ENCODE results near the gene OSBPL8. TPM values are rescaled to one million over a fixed set of nuclear protein-coding genes. Genes with fewer than 3 reads are reported as not detected.

OSBPL8 gene
- total RNA-seq, 1 donor from 2014 or later: 43.2 TPM

DNA sequence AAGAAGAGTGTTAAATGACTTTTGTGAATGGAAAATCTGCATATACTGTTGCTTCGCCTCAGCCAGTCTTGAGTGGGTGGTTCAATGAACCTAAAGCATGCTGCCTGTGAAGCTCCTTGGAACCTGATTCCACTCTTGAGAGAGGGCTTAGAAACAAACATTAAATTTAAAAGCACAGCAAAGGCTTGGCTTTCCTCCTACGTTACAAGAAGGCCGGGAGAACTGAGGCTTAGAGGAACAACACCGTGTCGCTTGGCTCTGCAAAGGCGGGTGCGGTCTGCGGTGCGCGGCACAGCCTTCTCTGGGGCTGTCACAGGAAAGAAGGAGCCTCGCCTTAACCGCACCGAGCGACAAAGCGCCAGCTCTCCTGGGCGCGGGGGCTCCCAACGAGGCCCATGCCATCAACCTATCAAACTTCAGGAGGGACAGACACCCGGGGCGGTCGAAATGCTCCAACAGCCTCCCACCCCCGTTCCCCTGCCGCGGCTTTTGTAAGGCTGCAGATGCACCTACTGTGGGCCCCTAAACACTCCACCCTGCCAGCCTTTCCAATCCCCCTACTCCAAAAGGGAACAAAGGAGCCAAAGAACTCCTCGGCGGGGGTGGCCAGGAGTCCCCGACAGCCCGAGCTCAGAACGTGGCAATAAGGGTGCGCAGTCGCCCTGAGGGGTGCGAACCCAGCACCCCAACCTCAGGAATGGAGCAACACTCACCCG lies 729 bp downstream of the OSBPL8 start:
- intact Hi-C loops (cut with DNase I): loop anchor here (5.0 to 10.0 kb wide), 3 partner anchors 97 to 474 kb away; partner anchors contain the start of genes BBS10 and NAP1L1
- peak; percentile 89 for DNase-seq (ENCODE audit: low spot score)

DNA sequence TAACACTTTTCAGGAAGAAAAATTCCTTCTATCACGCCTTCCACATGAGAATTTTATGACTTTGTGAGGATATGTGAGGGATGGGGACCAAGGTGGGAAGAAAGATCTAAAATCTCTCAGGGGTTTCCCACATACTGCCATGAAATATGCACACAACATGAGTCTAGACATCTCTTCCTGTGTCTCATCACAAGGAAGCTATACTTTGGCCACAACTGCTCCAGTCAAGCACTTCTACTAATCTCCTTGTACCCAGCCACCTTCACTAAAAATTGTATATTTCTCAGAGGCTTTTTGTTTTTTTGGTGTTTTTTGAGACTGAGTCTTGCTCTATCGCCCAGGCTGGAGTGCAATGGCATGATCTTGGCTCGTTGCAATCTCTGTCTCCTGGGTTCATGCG lies 3.2 kb downstream of the OSBPL8 start:
- no peak for DNase-seq (ENCODE audit: low spot score)
- intact Hi-C loops (cut with DNase I): loop anchor here (5.0 to 10.0 kb wide), 3 partner anchors 94 to 472 kb away; partner anchors contain the start of genes BBS10 and NAP1L1

DNA sequence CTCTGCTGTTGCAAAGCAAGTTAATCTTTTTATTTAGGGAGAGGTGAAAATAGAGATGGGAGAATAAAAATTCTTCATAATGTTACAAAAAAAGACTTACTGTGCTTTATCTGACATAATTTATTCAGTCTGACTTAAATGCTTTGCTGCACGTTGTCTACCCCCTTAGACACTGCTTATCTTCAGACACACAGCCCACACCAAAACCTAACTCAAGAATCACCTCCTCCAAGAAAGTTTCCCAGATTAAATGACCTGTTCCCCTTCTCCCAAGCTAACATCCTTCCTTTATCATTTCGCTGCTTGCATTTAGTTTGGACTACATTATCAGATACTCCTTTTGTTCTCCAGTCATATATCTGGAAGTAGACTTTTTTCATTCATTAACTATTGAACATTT lies 3.8 kb downstream of the OSBPL8 start:
- intact Hi-C loops (cut with DNase I): loop anchor here (5.0 to 10.0 kb wide), 3 partner anchors 93 to 471 kb away; partner anchors contain the start of genes BBS10 and NAP1L1
- DNase-seq (ENCODE audit: low spot score): no peak

DNA sequence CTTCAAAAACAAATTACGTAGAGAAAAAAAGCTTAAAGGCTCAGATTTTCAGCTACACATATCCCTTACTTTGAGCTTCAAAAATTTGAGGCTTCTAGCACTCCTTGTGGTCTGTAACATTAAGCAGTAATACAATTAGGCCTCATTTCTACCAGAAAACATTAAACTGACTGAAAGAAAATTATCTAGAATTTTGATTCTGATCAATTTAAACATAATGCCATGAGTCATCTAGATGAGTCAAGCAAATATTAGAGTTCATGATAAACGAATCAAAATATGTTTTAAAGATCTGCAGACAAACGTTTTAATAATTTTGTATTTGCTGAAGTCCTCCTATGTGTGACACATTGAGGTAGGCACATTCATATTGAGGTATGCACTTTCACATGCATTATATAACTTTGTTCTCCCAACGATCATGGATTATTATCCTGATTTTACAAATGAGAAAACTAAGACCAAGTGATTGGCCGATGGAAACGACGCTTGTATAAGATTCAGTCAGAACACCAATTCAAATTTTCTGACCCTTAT lies 4.3 kb downstream of the OSBPL8 start:
- intact Hi-C loops (cut with DNase I): loop anchor here (5.0 to 10.0 kb wide), 3 partner anchors 93 to 470 kb away; partner anchors contain the start of genes BBS10 and NAP1L1
- DNase-seq (ENCODE audit: low spot score): no peak

DNA sequence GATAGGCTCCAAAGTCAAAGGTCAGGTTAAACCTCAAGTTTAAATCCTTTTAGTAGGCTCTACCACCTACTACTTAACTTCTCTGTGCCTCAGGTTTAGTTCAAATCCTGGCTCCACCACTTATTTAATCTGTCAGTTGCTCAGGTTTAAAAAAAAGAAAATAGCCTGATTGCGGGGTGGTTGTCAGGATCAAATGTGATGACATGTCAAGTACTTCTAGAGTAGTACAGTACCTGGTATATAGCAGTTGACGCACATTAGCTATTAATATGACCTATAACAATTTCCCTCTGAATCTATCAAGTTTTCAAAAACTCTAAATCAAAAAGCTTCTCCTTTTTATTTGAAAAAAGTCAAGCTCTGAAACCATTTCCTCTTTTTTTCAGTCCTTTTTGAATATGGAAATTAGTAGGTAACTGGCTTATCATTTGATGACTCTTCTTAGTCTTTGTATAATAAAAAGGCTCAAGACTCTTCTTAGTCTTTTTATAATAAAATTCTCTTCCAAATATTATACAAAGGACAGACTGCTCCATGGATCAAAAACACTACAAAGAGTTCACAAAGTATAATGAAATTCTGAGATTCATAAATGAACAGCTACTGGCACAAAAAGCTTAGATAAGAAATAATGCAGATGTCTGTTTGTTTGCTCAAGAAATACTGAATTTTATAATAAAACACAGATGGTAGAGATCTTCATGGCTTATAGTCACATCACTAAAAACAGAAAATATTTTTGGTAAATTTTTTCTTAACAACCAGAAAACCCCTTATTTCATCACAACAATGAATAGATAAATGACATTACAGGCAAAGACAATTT lies 5.0 kb downstream of the OSBPL8 start:
- no peak for DNase-seq (ENCODE audit: low spot score)
- intact Hi-C loops (cut with DNase I): loop anchor here (5.0 to 10.0 kb wide), 3 partner anchors 92 to 470 kb away; partner anchors contain the start of genes BBS10 and NAP1L1

DNA sequence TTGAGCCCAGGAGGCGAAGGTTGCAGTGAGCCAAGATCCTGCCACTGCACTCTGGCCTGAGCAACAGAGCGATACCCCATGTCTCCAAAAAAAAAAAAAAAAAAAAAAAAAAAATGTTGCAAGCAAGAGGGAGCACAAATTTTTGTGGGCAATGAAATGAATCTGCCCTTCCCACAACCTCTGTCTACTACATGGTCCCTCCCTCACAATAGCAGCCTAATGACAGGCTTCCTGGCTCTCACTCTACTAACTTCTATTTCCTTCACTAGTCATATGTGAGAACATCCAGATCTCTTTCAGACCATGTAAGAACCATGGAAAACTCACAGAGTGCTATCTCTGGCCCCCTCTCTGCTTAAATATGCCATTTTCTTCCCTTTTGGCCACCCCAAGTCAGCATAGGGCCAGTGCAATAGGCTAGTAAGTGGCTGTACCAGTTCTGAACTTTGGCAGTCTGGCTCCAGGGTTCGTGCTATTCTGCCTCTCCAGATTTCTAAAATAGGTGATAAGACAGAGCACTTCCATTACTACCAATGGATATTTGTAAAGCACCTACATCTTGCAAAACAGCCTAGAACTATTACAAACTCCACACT lies 7.1 kb downstream of the OSBPL8 start:
- intact Hi-C loops (cut with DNase I): loop anchor here (10.0 kb wide), 1 partner anchor 468 kb away; the partner anchor contains the start of gene NAP1L1
- DNase-seq (ENCODE audit: low spot score): no peak

DNA sequence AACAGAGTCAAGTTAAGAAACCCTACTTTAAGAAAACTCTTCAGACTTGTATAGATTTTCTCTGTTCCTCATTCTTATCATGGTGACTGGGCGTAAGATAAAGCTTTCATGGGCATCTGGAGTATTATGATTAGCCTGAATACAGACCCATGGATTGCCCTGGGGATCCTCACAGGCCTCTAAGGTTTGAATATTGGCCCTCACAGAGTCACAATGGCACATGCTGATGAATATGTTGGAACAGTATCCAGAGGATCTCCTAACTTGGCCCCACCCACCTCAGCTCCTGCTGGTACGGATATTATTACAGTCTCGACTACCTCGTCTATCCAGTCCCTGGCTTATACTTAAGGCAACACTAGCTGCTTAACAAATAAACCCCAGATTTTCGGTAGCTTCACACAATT lies 8.1 kb downstream of the OSBPL8 start:
- DNase-seq (ENCODE audit: low spot score): no peak
- intact Hi-C loops (cut with DNase I): loop anchor here (10.0 kb wide), 1 partner anchor 467 kb away; the partner anchor contains the start of gene NAP1L1

DNA sequence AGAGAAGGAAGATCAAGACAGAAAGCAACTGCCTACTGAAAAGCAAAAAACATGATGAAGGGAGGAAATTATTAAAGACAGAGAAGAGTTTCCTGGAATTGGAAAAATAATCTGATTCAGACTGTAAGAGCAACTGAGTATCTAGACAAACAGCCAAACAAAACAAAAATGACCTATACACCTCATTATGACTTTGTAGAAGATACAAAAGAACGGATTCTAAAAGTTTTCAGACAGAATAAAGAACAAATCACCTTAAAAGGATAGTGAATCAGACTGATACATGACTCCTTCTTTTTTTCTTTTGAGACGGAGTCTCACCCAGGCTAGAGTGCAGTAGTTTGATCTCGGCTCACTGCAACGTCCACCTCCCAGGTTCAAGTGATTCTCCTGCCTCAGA lies 10.4 kb downstream of the OSBPL8 start:
- intact Hi-C loops (cut with DNase I): no loop called here
- no peak for DNase-seq (ENCODE audit: low spot score)

DNA sequence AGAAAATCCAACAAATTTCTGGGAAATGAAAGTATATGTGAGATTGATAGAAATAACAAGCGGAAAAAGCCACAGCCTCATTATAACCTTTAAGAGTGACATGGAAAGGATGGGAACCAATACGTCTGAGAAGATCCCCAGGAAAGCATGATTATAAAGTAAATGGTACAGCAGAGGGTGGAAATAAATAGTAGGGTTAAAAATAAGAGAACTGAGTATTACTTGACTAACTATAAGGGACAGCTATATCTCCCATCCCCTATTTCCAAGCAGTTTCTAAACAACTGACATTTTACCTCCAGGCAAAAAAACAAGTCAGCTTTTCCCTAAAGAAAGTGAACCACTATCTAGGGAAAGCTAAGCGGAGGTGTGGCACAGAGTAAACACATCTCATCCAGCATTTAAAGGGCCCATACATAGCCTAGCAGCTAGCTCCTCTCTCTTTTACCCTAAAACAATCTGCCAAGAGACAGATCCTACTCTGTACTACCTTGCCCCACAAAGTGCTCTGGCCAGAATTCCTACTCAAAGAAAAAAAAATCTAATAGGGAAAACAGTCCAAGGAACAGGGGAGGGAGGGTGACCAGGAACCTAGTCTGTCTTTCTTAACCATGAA lies 11.2 kb downstream of the OSBPL8 start:
- DNase-seq (ENCODE audit: low spot score): no peak
- intact Hi-C loops (cut with DNase I): no loop called here

DNA sequence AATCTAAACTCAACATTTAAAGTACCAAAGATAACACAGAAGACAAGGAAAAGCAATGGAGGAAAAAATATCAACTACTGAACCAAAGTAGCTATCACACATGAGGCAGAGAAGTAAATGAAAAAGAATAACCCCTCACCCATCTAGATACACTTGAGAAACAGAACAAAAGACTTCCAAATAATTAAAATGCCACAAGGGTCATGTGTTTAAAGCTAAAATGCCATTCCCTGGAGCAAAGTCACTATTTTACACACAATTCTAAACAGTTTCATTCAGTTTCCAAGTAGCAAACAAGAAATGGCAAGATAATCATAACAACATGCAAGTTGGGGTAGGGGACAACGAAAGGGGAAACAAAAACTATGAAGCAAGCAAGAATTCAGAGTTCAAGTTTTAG lies 12.0 kb downstream of the OSBPL8 start:
- intact Hi-C loops (cut with DNase I): no loop called here
- DNase-seq (ENCODE audit: low spot score): no peak

DNA sequence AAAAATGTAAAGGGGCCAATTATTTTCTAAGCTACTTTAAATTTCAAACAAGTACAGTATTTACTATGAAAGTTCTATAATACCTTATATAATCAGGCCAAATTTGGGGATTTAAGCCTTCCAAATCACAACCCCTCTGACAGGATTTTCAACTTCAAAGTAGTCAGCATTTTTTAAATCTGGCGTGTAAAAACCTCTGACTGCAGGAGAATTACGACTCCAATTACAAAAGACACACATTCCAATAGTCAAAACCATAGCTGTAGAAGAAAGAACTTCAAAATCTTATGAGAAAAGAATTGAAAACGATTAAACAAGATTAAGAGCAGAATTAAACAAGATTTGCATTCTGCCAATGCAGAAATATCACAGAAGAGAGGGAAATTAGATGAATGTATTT lies 12.7 kb downstream of the OSBPL8 start:
- intact Hi-C loops (cut with DNase I): no loop called here
- DNase-seq (ENCODE audit: low spot score): no peak

DNA sequence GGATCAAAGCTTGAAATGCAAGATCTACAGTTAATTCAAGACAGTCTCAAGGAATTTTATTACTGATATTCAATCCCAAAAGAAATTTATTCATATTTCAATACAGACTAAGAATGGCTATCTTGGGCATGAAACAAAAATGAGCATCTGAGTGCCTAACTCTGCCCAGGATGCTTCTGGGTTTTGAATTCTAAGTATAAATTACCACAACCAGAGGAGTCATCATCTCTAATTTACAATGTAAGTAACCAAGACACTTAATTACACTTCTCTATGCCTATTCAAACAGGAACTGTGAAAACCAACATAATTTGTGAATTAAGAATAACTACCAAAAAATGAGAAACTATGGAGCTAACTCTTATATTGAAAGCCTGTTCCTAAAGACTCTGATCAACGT lies 14.1 kb downstream of the OSBPL8 start:
- intact Hi-C loops (cut with DNase I): no loop called here
- no peak for DNase-seq (ENCODE audit: low spot score)

DNA sequence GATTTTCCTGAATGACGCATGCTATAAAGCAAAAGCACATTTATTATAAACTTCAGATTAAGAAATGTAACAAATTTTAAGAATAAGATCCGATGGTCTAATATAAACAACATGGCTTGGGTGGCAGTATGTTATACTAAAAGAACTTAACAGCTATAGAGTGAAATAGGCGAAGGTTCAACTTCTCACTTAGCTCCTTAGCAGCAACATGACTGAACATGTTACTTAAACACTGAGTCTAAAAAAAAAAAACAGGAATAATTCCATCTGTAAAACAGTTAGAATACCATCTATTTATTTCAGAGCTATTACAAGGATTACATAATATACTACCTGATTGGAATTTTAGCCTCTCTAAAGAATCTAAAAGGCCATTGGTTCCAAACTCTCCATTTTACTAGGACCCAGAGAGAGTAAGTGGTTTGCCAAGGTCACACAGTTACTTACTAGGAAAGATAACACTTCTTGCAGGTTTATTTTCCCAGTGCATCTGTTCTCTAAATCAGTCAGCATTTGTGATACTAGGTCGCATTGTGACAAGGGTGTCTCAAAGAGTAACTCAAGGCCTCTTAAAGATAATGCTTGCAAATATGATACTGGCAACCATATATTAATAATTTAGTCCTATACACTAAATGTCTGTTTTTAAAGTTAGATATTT lies 14.8 kb downstream of the OSBPL8 start:
- DNase-seq (ENCODE audit: low spot score): no peak
- intact Hi-C loops (cut with DNase I): no loop called here

DNA sequence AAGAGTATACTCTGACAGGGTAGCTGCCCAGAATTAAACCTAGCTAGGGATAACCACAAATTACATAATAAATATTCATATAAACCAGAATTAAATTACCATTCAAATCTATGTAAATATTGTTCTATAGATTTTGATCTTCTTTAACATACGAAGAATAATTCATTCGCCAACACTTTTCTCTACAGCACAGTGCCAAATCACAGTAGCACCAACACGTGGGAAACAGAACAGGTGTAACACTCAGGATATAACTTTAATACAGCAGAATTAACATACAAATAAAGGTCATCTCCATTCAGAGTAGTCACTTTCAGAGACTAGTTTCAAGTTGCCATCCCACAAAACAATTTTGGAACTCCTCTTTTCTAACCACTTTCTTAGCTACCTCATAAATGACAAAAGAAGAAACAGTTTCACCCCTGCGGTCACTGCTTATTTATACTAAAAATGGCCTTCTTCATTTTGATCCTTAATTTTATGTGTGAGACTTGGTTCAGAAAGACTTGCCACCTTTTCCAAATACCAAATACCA lies 15.7 kb downstream of the OSBPL8 start:
- no peak for DNase-seq (ENCODE audit: low spot score)
- intact Hi-C loops (cut with DNase I): no loop called here

DNA sequence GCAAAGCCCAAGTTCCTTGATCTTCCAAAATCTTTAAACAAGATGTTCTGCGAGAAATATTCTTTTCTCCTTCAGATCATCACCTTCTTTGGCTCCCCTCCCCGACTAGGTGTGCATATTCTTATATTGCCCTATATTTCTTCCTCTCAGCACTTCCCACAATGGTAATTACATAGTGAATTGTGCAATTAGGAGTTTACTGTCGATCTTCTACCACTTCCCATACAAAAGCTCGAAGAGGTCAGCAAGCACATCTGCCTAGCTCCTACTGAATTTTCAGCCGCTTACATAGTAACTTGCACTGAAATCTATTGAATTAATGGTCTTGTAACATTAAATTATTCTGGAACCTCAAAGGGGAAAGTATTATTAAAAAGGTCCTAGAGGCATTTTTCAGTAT lies 16.7 kb downstream of the OSBPL8 start:
- DNase-seq (ENCODE audit: low spot score): no peak
- intact Hi-C loops (cut with DNase I): no loop called here

DNA sequence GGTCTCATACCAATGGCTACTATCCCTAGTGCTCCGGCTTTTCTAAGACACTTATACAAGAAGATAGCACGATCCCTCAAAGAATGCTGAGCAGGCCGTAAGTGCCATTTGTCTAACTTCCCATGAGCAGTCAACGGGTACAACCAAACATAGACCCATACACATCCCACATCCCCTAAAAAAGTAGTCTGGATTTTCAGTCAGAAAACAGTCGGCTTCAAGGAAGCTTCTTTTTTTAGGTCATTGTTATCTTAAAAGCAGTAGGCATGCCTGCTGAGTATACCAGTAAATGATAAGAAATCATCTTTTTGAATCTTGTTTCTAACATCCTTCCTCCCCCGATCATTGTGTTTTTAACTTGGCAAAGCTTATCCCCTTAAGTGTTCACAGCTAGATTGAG lies 19.8 kb downstream of the OSBPL8 start:
- intact Hi-C loops (cut with DNase I): no loop called here
- DNase-seq (ENCODE audit: low spot score): no peak

DNA sequence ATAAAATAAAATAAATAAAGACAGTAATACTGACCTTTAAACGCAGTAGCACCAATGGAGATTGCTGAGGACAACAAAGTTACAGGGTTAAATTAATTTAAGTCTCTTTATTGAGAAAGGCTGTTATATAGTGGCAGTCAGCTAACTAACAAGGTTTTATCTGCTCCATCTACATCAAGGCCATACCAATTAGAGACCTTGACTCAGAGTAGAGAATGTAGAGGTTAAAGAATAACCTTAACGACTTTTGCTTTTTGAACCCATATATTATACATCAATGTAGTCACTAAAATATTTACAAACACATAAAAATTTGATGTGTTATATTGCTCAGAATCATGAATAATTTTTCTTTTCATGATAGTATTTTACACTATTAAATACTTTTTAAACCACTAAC lies 21.6 kb downstream of the OSBPL8 start:
- intact Hi-C loops (cut with DNase I): no loop called here
- DNase-seq (ENCODE audit: low spot score): no peak

DNA sequence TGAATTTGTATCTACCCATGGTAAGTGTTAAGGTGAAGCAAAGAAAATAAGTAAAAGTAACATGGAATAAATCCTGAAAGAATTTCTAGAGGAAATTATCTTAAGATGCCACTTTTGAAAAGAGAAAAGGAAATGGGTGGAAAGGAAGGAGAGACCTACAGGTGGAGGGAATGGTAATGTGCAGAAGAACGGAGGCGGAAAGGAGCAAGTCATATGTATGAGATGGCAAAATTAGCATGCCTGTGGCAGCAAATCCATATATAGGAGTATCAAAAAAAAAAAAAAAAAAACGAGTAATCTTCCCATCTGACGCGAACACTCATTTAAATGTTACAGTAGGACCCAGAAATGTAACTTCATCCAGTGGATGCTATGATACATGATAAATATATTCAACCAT lies 23.0 kb downstream of the OSBPL8 start:
- no peak for DNase-seq (ENCODE audit: low spot score)
- intact Hi-C loops (cut with DNase I): no loop called here

DNA sequence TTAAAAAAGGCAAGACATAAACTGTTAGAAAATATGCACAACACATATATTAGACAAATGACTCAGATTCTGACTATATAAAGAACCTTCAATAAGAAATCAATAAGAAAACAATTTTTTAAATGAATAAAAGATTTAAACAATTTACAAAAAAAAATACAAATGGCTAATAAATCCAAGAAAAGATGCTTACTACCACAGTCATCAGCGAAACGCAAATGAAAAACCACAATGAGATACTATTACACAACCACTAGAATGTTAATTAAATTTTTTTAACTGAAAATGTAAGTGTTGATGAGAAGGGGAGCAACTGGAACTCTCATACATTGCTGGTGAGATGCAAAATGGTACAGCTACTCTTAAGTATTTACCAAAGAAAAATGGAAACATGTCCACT lies 24.4 kb downstream of the OSBPL8 start:
- intact Hi-C loops (cut with DNase I): no loop called here
- no peak for DNase-seq (ENCODE audit: low spot score)
